GM19467 (cell line): ENCODE data around the gene SERP1.

Source experiments
- ATAC-seq: cut with Tn5 transposase; IDR thresholded peaks from one replicate; pipeline ENCODE4 v1.9.1; 2021; ENCODE audit warnings: mild to moderate bottlenecking, moderate library complexity; ENCODE audit not compliant: unreplicated experiment

The SERP1 gene

GRCh38 chr3:150546226-150547044 is at the start of gene SERP1, which contains the start of gene EIF2A:
TSS of gene SERP1 (minus strand) at chr3:150546496. CDS start at chr3:150546135, 361 bp downstream.
TSS of gene EIF2A (plus strand) at chr3:150546787. CDS start at chr3:150546803, 16 bp downstream.
- ATAC-seq: peak; percentile 95

- ATAC-seq: no peak
These were observed 47.9 kb upstream of the SERP1 start for GRCh38 chr3:150594150-150594549.

- ATAC-seq: no peak
These were observed 43.5 kb upstream of the SERP1 start for GRCh38 chr3:150589759-150590158.

- no peak for ATAC-seq
These were observed 41.9 kb upstream of the SERP1 start for GRCh38 chr3:150588027-150588830.

- no peak for ATAC-seq
These were observed 36.7 kb upstream of the SERP1 start for GRCh38 chr3:150583028-150583427.

GRCh38 chr3:150582620-150583019 is 36.3 kb upstream of the SERP1 start:
- peak; percentile 61 for ATAC-seq

- ATAC-seq: no peak
These were observed 34.9 kb upstream of the SERP1 start for GRCh38 chr3:150581174-150581573.

GRCh38 chr3:150577855-150578254 is 31.6 kb upstream of the SERP1 start:
- no peak for ATAC-seq

GRCh38 chr3:150567328-150567727 is 21.0 kb upstream of the SERP1 start:
- no peak for ATAC-seq

GRCh38 chr3:150564243-150564642 is 17.9 kb upstream of the SERP1 start:
- ATAC-seq: no peak

- no peak for ATAC-seq
These were observed 11.4 kb upstream of the SERP1 start for GRCh38 chr3:150557725-150558124.

GRCh38 chr3:150556792-150557191 is 10.5 kb upstream of the SERP1 start:
- no peak for ATAC-seq

- ATAC-seq: no peak
These were observed 9.7 kb upstream of the SERP1 start for GRCh38 chr3:150555859-150556436.

- ATAC-seq: no peak
These were observed 897 bp upstream of the SERP1 start for GRCh38 chr3:150547045-150547741.

GRCh38 chr3:150545419-150546225 is 674 bp downstream of the SERP1 start:
- ATAC-seq: peak; percentile 2

- no peak for ATAC-seq
These were observed 1.6 kb downstream of the SERP1 start for GRCh38 chr3:150544726-150545125.

GRCh38 chr3:150544041-150544440 is 2.3 kb downstream of the SERP1 start:
- no peak for ATAC-seq

- no peak for ATAC-seq
These were observed 2.8 kb downstream of the SERP1 start for GRCh38 chr3:150543531-150543930.

GRCh38 chr3:150543128-150543527 is 3.2 kb downstream of the SERP1 start:
- ATAC-seq: no peak

GRCh38 chr3:150540991-150541390 is 5.3 kb downstream of the SERP1 start:
- no peak for ATAC-seq
